ENCODE data around the gene ITIH5.

ITIH5 gene

DNA sequence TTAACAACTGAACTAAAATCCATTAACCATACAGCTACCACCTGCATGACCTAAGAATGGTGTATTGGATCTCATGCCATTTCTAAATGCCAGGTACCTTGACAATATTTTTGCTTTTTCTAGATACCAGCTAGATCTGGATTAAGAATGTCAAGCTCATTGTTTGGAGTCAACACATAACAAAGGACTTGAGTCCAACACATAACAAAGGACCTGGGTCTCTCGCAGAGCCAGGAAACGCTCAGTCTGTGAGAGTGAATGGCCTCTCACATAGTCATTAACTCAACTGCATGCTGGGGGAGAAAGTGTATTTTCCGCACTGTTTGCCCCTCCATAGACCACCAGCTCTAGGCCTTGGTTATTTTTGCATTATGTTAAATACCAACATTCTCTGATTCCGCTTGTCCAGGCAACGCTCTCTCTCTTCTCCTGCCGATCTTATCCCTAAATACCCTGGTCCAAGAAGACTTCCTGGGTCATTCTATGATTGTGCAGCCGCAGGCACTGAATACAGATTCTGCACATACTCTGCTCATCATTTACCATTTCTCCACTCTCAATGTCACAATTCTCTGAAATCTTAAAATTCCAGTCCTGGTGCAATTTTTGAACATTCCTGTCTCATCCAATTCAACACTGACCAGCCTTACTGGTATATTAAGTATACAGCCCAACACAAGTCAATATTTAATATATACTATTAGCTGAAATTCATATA lies 31.2 kb downstream of the ITIH5 start:
- no peak for TF ChIP-seq ZFX (IDR thresholded peaks at IDR 0.05; ENCODE audit: borderline replicate concordance)
- TF ChIP-seq, protein P1, sequence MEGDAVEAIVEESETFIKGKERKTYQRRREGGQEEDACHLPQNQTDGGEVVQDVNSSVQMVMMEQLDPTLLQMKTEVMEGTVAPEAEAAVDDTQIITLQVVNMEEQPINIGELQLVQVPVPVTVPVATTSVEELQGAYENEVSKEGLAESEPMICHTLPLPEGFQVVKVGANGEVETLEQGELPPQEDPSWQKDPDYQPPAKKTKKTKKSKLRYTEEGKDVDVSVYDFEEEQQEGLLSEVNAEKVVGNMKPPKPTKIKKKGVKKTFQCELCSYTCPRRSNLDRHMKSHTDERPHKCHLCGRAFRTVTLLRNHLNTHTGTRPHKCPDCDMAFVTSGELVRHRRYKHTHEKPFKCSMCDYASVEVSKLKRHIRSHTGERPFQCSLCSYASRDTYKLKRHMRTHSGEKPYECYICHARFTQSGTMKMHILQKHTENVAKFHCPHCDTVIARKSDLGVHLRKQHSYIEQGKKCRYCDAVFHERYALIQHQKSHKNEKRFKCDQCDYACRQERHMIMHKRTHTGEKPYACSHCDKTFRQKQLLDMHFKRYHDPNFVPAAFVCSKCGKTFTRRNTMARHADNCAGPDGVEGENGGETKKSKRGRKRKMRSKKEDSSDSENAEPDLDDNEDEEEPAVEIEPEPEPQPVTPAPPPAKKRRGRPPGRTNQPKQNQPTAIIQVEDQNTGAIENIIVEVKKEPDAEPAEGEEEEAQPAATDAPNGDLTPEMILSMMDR (IDR thresholded peaks at IDR 0.05): no peak
- H3K27ac ChIP-seq: no peak overlapping the region

DNA sequence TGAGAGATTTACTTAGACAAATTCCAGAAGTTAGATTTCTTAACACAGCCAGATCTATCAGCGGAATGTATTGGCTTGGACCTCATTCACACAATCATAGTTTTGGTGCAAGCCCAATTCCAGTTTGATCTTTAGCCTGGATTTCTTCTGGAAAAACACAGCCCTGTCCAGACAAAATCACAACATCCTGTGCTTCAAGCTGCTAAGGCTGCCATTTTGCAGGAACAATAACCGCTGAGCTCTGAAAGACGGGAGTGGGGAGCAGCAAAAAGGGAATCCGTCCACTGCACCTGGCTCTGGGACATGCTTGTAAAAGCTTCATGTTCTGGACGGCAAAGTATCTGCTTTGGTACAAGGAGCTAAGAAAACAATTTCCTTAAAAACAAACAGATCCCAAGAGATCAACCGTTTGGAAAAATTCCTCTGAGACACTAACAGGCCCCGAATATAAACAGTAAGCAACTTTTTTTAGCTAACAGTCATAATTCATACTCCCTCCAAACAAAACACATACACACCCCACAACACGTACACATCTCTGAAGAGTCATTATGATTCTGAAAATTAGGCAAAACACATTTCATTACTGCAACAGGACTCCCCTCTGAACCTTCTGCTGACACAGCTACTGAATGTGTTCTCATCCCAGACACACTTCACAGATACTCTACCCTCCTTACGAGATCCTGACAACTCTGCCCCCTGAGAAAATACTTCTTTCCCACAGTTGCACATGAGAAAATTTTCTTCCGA lies 32.4 kb downstream of the ITIH5 start:
- H3K27ac ChIP-seq: no peak overlapping the region
- TF ChIP-seq, protein P1 (IDR thresholded peaks at IDR 0.05): no peak
- no peak for TF ChIP-seq ZFX (IDR thresholded peaks at IDR 0.05; ENCODE audit: borderline replicate concordance)

DNA sequence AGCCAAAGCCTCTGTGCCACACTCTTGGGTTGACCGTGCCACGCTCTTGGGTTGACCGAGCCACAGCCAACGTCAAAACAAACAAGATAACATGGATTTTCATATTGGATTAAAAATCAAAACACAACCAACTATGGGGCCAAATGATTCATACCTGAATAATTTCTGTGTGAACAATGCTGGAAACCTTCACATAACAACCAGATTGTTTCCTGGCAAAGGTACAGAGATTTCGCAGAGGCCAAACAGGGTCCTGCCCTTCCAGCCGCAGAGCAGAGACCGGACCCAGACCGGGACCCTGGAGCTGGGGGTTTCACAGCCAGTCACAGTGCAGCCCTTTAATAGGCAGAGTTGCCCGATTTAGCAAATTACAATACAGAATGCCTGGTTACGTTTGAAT lies 40.5 kb downstream of the ITIH5 start:
- H3K27ac ChIP-seq: no peak overlapping the region
- TF ChIP-seq, protein P1 (IDR thresholded peaks at IDR 0.05): no peak
- TF ChIP-seq ZFX (IDR thresholded peaks at IDR 0.05; ENCODE audit: borderline replicate concordance): no peak

DNA sequence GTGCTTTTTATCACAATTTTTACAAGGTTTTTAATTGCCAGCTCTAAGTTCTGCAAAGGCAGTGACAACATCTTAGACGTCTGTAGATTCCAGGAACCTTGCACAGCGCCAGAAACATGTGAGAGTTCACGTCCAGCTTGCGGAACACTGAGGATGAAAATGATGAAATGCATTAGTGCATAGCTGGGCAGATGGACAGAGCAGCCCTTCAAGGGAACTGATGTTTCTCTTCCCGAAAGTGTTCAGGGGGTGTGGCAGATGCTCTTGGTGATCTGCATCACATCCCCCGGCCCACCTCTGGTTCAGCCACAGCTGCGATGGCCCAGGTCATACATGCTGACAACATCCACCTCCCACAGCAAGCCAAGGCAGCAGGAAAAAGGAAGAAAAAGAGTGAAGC lies 40.9 kb downstream of the ITIH5 start:
- H3K27ac ChIP-seq: no peak overlapping the region
- TF ChIP-seq, protein P1 (IDR thresholded peaks at IDR 0.05): no peak
- no peak for TF ChIP-seq ZFX (IDR thresholded peaks at IDR 0.05; ENCODE audit: borderline replicate concordance)

DNA sequence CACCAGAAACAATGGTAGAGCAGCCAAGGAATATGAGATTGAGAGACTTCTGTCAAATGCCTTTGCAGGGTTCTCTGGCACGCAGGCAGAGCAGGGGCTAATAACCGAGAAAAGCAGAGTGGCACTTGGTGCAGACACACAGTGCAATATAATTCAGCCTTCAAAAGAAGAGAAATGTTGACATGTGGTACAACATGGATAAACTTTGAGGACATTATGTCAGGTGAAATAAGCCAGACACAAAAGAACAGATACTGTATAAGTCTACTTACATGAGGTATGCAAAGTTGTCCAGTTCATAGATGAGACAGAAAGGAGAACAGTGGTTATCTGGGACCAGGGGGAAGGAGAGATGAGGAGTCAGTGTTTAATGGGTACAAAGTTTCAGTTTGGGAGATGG lies 41.8 kb downstream of the ITIH5 start:
- no peak overlapping the region for H3K27ac ChIP-seq
- TF ChIP-seq, protein P1 (IDR thresholded peaks at IDR 0.05): no peak
- TF ChIP-seq ZFX (IDR thresholded peaks at IDR 0.05; ENCODE audit: borderline replicate concordance): no peak

DNA sequence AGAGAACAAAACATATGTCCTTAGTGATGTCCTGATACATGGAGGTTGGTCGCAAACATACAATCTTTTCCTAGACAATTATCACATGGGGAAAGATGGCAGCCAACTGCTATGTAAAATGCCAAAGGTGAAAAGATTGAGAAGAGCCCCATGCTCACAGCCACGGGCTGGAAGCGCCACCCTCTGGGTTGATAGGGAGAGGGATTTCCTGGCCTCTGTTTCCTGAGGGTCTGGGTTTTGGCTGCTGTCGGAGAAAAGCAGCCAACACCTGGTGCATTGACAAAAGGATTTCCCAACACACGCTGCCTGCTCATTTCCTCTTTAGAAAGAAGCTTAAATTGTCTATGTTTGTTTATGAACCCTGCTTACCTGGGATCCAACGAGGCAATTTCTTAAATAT lies 43.8 kb downstream of the ITIH5 start:
- TF ChIP-seq, protein P1 (IDR thresholded peaks at IDR 0.05): no peak
- no peak for TF ChIP-seq ZFX (IDR thresholded peaks at IDR 0.05; ENCODE audit: borderline replicate concordance)
- no peak overlapping the region for H3K27ac ChIP-seq

DNA sequence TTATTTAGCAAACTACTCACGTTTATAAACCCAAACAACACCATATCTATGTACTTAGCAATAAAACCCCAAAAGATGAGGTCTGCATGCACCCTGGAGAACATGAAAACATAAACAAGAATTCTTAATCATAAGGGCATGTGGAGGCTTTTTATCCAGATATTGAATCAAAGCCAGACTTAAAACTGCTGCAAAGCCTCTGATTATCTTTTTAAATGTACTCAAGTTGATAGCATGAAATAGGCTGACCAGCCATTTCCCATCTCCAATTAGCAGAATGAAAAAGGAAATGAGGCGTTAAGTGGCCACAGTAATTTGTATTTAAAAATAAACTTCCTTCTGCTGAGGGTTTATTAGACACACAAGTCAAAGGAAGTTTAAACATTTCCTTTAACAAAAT lies 48.3 kb downstream of the ITIH5 start:
- no peak overlapping the region for H3K27ac ChIP-seq
- TF ChIP-seq, protein P1 (IDR thresholded peaks at IDR 0.05): no peak
- TF ChIP-seq ZFX (IDR thresholded peaks at IDR 0.05; ENCODE audit: borderline replicate concordance): no peak

All from 22Rv1 (cell line).